HCT116 (cell line): ENCODE data around the gene IPO11. TPM values are rescaled to one million over a fixed set of nuclear protein-coding genes. Genes with fewer than 3 reads are reported as not detected.
A peak's percentile ranks its signal among the peaks of the same experiment; 100 is the strongest.

Experiments
- ATAC-seq: fragments of 200-7000 bp; cut with Tn5 transposase; 2 replicates; pipeline ENCODE4 v1.9.1; 2020; ENCODE audit warnings: mild to moderate bottlenecking, moderate library complexity
- BruUV-seq: library from RNA; stranded (reverse); fragments of 400-500 nt; replicated peaks from 2 replicates; lab custom pipeline; 2021; lab: Mats Ljungman, UMichigan
- CTCF ChIA-PET: fragments of 300-600 bp; sonication (Branson Sonifier 250); formaldehyde crosslinking; loops from one replicate; lab custom pipeline; 2021; ENCODE audit warnings: antibody characterized with exemption; lab: Charles Lee
- POLR2A ChIA-PET: fragments of 300-600, 350-600 bp; sonication (Branson Sonifier 250); formaldehyde crosslinking; loops from one replicate; lab custom pipeline; 2021; ENCODE audit warnings: antibody characterized with exemption; lab: Charles Lee
- RAD21 ChIA-PET, 2 experiments: fragments of 300-600 bp; sonication (Branson Sonifier 250); formaldehyde crosslinking; loops; one replicate each; lab custom pipeline; 2023; ENCODE audit warnings: low total read pairs in 2 of 2; ENCODE audit not compliant: uncharacterized antibody in 2 of 2, unreplicated experiment in 2 of 2, low non-redundant PET in 1 of 2; lab: Charles Lee
- DNase-seq: peaks from one replicate; pipeline ENCODE4 v3.0.0-alpha.2; 2010; ENCODE audit warnings: low read depth, low spot score
- H2AFZ ChIP-seq: fragments of 200-600 bp; shearing (Covaris generic), sonication (generic); 2 replicates; pipeline ENCODE4 v1.6.1; 2017; ENCODE audit warnings: low read depth, mixed run types, mixed read lengths, antibody characterized with exemption, low read length; ENCODE audit not compliant: poor library complexity, severe bottlenecking
- H3K27ac ChIP-seq: 2 replicates; pipeline ENCODE4 v1.5.1; 2012; ENCODE audit warnings: low read depth, low read length
- H3K27me3 ChIP-seq: fragments of 200-600 bp; sonication (generic); 2 replicates; pipeline ENCODE4 v1.6.1; 2016; ENCODE audit warnings: mixed run types, low read length, mixed read lengths; ENCODE audit not compliant: insufficient read depth
- H3K36me3 ChIP-seq, 2 experiments: fragments of 200-500 bp in 1 of 2; fragments of 200-600 bp in 1 of 2; sonication (Bioruptor generic) in 1 of 2; sonication (generic) in 1 of 2; 2 replicates each; pipeline versions ENCODE4 v1.5.1 to v1.6.1; 2014 to 2016; ENCODE audit warnings: low read length in 2 of 2, inconsistent platforms in 1 of 2, mixed read lengths in 1 of 2, mixed run types in 1 of 2; ENCODE audit not compliant: insufficient read depth in 2 of 2, control insufficient read depth in 1 of 2
- H3K4me1 ChIP-seq, 2 experiments: fragments of 200-600 bp in 1 of 2; sonication (generic) in 1 of 2; 2 replicates each; pipeline versions ENCODE4 v1.5.1 to v1.6.1; 2012 to 2017; ENCODE audit warnings: low read length in 2 of 2, inconsistent platforms in 1 of 2, mild to moderate bottlenecking in 1 of 2, mixed read lengths in 1 of 2, mixed run types in 1 of 2, moderate library complexity in 1 of 2; ENCODE audit not compliant: insufficient read depth in 2 of 2, control insufficient read depth in 1 of 2
- H3K4me2 ChIP-seq: fragments of 200-600 bp; sonication (generic); 2 replicates; pipeline ENCODE4 v1.6.1; 2017; ENCODE audit warnings: mixed run types, low read length, mixed read lengths
- H3K4me3 ChIP-seq, 2 experiments: fragments of 200-600 bp in 1 of 2; sonication (generic) in 1 of 2; replicated peaks in 1 of 2; 2 replicates each; pipeline ENCODE4 v1.5.1; 2011 to 2016; ENCODE audit warnings: low read length in 2 of 2, control low read depth in 1 of 2, low read depth in 1 of 2, mild to moderate bottlenecking in 1 of 2, mixed read lengths in 1 of 2, mixed run types in 1 of 2
- H3K79me2 ChIP-seq: fragments of 200-600 bp; sonication (generic); 2 replicates; pipeline ENCODE4 v1.6.1; 2017; ENCODE audit warnings: mild to moderate bottlenecking, mixed run types, low read length, moderate library complexity, mixed read lengths; ENCODE audit not compliant: insufficient read depth
- H3K9ac ChIP-seq: fragments of 200-600 bp; sonication (generic); 2 replicates; pipeline ENCODE4 v1.6.1; 2016; ENCODE audit warnings: low read length, mixed read lengths
- H3K9me2 ChIP-seq: fragments of 200-600 bp; sonication (generic), shearing (Covaris generic); 2 replicates; pipeline ENCODE4 v1.6.1; 2017; ENCODE audit warnings: mixed run types, mild to moderate bottlenecking, moderate library complexity; ENCODE audit not compliant: insufficient read depth
- H3K9me3 ChIP-seq, 2 experiments: fragments of 200-500 bp in 1 of 2; fragments of 200-600 bp in 1 of 2; sonication (Bioruptor generic) in 1 of 2; sonication (generic) in 1 of 2; 2 replicates each; pipeline ENCODE4 v1.6.1; 2014 to 2017; ENCODE audit warnings: low read length in 2 of 2, mixed read lengths in 2 of 2, inconsistent platforms in 1 of 2, low read depth in 1 of 2, mild to moderate bottlenecking in 1 of 2, mixed run types in 1 of 2, moderate library complexity in 1 of 2; ENCODE audit not compliant: control insufficient read depth in 1 of 2, insufficient read depth in 1 of 2
- H4K20me1 ChIP-seq: fragments of 200-600 bp; sonication (generic), shearing (Covaris generic); 2 replicates; pipeline ENCODE4 v1.6.1; 2017; ENCODE audit warnings: mixed run types, mild to moderate bottlenecking, moderate library complexity; ENCODE audit not compliant: insufficient read depth
- CBX3 ChIP-seq: IDR thresholded peaks from 2 replicates; pipeline ENCODE4 v1.6.1; 2012; ENCODE audit warnings: low read depth
- CEBPB ChIP-seq: IDR thresholded peaks from 2 replicates; pipeline ENCODE4 v1.6.1; 2012; ENCODE audit warnings: low read depth
- EGR1 ChIP-seq: IDR thresholded peaks from 2 replicates; pipeline ENCODE4 v1.6.1; 2012; ENCODE audit warnings: low read depth
- ELF1 ChIP-seq: IDR thresholded peaks from 2 replicates; pipeline ENCODE4 v1.6.1; 2012; ENCODE audit warnings: low read depth, borderline replicate concordance
- EZH2 ChIP-seq: fragments of 200-600 bp; sonication (generic); IDR thresholded peaks from 2 replicates; pipeline ENCODE4 v1.6.1; 2017; ENCODE audit warnings: antibody characterized with exemption, mixed run types
- EZH2phosphoT487 ChIP-seq: fragments of 200-600 bp; IDR thresholded peaks from 2 replicates; pipeline ENCODE4 v1.6.1; 2018; ENCODE audit warnings: antibody characterized with exemption, borderline replicate concordance
- FOSL1 ChIP-seq: IDR thresholded peaks from 2 replicates; pipeline ENCODE4 v1.6.1; 2012; ENCODE audit warnings: low read depth
- JUND ChIP-seq: IDR thresholded peaks from 2 replicates; pipeline ENCODE4 v1.6.1; 2012
- POLR2A ChIP-seq: IDR thresholded peaks from 2 replicates; pipeline ENCODE4 v1.7.0; 2011; ENCODE audit warnings: borderline replicate concordance; ENCODE audit not compliant: insufficient read depth, insufficient read length; ENCODE audit errors: extremely low read depth
- POLR2AphosphoS5 ChIP-seq: IDR thresholded peaks from 2 replicates; pipeline ENCODE4 v1.6.1; 2011; ENCODE audit warnings: mild to moderate bottlenecking, low read depth, low read length, moderate library complexity
- RAD21 ChIP-seq: IDR thresholded peaks from 2 replicates; pipeline ENCODE4 v1.6.1; 2012; ENCODE audit warnings: low read depth, mild to moderate bottlenecking
- REST ChIP-seq: IDR thresholded peaks from 2 replicates; pipeline ENCODE4 v1.6.1; 2012; ENCODE audit warnings: low read depth
- SIN3A ChIP-seq: IDR thresholded peaks from 2 replicates; pipeline ENCODE4 v1.6.1; 2012; ENCODE audit warnings: low read depth
- SP1 ChIP-seq: IDR thresholded peaks from 2 replicates; pipeline ENCODE4 v1.6.1; 2012; ENCODE audit warnings: low read depth
- SRF ChIP-seq: IDR thresholded peaks from 2 replicates; pipeline ENCODE4 v1.6.1; 2012; ENCODE audit warnings: low read depth
- intact Hi-C: fragments of 100-400 bp; cut with micrococcal nuclease; formaldehyde crosslinking; loops from 2 replicates; pipeline ENCODE4 v1.10.0; 2022
- total RNA-seq: library from RNA; stranded (reverse); gene quantifications from one replicate; pipeline ENCODE4 v1.2.1, GENCODE V29; 2021; ENCODE audit not compliant: unreplicated experiment
- TF ChIP-seq, protein P1 (sequence below): IDR thresholded peaks from 2 replicates; pipeline ENCODE4 v1.6.1; 2012

IPO11 gene
- total RNA-seq, 1 experiment from 2014 or later = 55.1 TPM

- Histone ChIP-seq H2AFZ (no peak overlapping the region), H3K36me3 (peaks cover 5 to 10% of the 10 kb centered on the region in 2 experiments; a peak in 2 of 4 replicates), H3K27me3 (no peaks in the 10 kb centered on the region), H3K79me2 (no peaks in the 10 kb centered on the region), H3K9ac (no peak overlapping the region), H3K27ac (no peak overlapping the region), H4K20me1 (no peaks in the 10 kb centered on the region), H3K4me3 (no peak overlapping the region)
- POLR2A ChIA-PET = no interaction called here
- BruUV-seq = no TSS peak
- DNase-seq = no peak
- CTCF ChIA-PET = no interaction called here
- ATAC-seq = peak; percentile 67
- TF ChIP-seq FOSL1 (no peak), EGR1 (no peak), EZH2 (no peak), ELF1 (no peak), SRF (no peak), POLR2AphosphoS5 (no peak), CEBPB (no peak), SP1 (no peak), REST (no peak), POLR2A (no peak), SIN3A (no peak), CBX3 (no peak), JUND (no peak), RAD21 (no peak), EZH2phosphoT487 (no peak)
- TF ChIP-seq, protein P1, sequence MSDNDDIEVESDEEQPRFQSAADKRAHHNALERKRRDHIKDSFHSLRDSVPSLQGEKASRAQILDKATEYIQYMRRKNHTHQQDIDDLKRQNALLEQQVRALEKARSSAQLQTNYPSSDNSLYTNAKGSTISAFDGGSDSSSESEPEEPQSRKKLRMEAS = no peak
- TF ChIP-seq, all 23 proteins: peak for 0
- RAD21 ChIA-PET = no interaction called here
- H3K9me2 ChIP-seq = no peaks in the 10 kb centered on the region
- peak overlapping the region; percentile 36 for H3K4me2 ChIP-seq
- peaks cover 6 to 23% of the 10 kb centered on the region in 2 experiments for H3K4me1 ChIP-seq
- intact Hi-C loops = no loop called here
- no peaks in the 10 kb centered on the region for H3K9me3 ChIP-seq
Measured at GRCh38 chr5:62375627-62376026, 36.9 kb upstream of the IPO11 start.
